PC-9 (cell line): Measurements from ENCODE around the gene CDCA3.

Experiments used
- EZH2 ChIP-seq: fragments of 200-600 bp; sonication (generic); IDR thresholded peaks from 2 replicates; pipeline ENCODE4 v1.8.0; 2017; ENCODE audit warnings: antibody characterized with exemption, low read depth
- TF ChIP-seq, protein P1 (sequence below): fragments of 200-600 bp; sonication (generic); conservative IDR thresholded peaks from 2 replicates; pipeline ENCODE4 v1.6.1; 2017; ENCODE audit warnings: mixed run types, antibody characterized with exemption, mild to moderate bottlenecking, moderate library complexity

DNA sequence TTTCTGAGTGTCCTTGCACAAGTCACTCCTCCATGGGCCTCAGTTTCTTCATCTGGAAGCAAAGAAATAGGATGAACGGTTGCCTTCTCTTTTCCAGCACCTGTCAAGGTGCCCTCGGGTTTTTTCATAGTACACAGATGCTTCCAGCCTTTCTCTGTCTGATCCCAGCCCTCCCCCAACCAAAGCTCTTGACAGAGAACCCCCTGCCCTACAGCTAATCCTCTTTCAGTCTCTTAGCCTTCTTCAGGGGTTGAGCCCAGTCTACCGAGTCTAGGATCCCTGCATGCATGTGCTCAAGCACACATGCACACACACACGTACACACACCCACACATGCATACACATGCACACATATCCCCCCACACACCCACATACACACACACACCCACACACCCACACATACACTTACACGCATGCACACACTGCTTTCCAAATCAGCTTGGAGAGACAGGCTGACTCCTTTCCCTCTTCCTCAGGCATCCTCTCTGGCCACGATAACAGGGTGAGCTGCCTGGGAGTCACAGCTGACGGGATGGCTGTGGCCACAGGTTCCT is 4.7 kb downstream of the CDCA3 start:
- TF ChIP-seq, protein P1, sequence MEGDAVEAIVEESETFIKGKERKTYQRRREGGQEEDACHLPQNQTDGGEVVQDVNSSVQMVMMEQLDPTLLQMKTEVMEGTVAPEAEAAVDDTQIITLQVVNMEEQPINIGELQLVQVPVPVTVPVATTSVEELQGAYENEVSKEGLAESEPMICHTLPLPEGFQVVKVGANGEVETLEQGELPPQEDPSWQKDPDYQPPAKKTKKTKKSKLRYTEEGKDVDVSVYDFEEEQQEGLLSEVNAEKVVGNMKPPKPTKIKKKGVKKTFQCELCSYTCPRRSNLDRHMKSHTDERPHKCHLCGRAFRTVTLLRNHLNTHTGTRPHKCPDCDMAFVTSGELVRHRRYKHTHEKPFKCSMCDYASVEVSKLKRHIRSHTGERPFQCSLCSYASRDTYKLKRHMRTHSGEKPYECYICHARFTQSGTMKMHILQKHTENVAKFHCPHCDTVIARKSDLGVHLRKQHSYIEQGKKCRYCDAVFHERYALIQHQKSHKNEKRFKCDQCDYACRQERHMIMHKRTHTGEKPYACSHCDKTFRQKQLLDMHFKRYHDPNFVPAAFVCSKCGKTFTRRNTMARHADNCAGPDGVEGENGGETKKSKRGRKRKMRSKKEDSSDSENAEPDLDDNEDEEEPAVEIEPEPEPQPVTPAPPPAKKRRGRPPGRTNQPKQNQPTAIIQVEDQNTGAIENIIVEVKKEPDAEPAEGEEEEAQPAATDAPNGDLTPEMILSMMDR = no peak
- no peak for TF ChIP-seq EZH2
